ENCODE results near the gene SLC25A34.

The SLC25A34 gene

DNA sequence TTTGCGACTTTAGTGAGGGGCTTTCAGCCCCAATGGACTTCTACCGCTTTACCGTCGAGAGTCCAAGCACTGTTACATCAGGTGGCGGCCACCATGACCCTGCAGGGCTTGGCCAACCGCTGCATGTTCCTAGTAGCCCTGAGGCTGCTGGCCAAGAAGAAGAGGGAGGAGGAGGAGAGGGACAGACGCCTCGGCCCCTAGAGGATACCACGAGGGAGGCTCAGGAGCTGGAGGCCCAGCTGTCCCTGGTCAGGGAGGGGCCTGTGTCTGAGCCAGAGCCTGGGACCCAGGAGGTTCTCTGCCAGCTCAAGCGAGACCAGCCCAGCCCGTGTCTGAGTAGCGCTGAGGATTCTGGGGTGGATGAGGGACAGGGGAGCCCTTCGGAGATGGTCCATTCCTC, 8.6 kb upstream of the SLC25A34 start:
- Histone ChIP-seq H3K36me3 (ENCODE audit: control insufficient read depth, insufficient read depth, low read length) (peaks cover 75% of the 10 kb centered on the region), H3K4me1 (ENCODE audit: control insufficient read depth, insufficient read depth, low read length) (no peaks in the 10 kb centered on the region), H3K27me3 (ENCODE audit: control insufficient read depth, insufficient read depth, low read length) (no peaks in the 10 kb centered on the region), H3K9me3 (ENCODE audit: control insufficient read depth, insufficient read depth, low read length) (no peaks in the 10 kb centered on the region), H3K4me3 (ENCODE audit: low read depth, low read length) (no peak overlapping the region), H3K27ac (ENCODE audit: low read depth, low read length) (no peak overlapping the region), H3K9ac (ENCODE audit: low read depth, low read length) (no peak overlapping the region)

DNA sequence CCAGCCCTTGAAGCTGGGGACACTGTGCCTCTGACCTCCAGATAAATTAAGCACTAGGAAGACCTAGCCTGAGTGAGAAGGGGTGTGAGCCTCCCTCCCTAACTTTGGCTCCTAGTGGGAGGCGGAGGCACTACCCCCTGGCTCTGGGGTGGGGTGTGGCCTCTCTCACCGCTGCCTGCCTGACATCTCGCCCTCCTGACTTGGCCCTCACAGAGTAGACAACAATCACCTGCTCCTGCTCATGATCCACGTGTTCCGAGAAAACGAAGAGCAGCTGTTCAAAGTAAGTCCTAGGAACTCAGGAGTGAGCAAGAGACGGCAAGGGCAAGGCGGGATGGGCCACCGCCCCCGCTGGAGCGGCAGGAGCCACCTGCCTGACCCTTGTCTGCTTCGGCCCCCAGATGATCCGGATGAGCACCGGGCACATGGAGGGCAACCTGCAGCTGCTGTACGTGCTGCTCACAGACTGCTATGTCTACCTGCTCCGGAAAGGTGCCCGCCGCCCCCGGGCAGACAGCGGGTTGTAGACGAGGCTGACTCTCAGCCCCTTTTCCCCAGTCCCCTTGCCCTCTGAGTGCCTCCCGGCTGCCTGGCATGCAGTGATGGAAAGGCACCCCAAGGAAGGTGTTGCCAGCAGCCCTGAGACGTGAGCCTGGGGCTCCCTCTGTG, 8.1 kb upstream of the SLC25A34 start:
- Histone ChIP-seq H3K9ac (ENCODE audit: low read depth, low read length) (no peak overlapping the region), H3K9me3 (ENCODE audit: control insufficient read depth, insufficient read depth, low read length) (no peaks in the 10 kb centered on the region), H3K36me3 (ENCODE audit: control insufficient read depth, insufficient read depth, low read length) (peaks cover 73% of the 10 kb centered on the region), H3K27ac (ENCODE audit: low read depth, low read length) (no peak overlapping the region), H3K4me3 (ENCODE audit: low read depth, low read length) (no peak overlapping the region), H3K4me1 (ENCODE audit: control insufficient read depth, insufficient read depth, low read length) (no peaks in the 10 kb centered on the region), H3K27me3 (ENCODE audit: control insufficient read depth, insufficient read depth, low read length) (no peaks in the 10 kb centered on the region)

DNA sequence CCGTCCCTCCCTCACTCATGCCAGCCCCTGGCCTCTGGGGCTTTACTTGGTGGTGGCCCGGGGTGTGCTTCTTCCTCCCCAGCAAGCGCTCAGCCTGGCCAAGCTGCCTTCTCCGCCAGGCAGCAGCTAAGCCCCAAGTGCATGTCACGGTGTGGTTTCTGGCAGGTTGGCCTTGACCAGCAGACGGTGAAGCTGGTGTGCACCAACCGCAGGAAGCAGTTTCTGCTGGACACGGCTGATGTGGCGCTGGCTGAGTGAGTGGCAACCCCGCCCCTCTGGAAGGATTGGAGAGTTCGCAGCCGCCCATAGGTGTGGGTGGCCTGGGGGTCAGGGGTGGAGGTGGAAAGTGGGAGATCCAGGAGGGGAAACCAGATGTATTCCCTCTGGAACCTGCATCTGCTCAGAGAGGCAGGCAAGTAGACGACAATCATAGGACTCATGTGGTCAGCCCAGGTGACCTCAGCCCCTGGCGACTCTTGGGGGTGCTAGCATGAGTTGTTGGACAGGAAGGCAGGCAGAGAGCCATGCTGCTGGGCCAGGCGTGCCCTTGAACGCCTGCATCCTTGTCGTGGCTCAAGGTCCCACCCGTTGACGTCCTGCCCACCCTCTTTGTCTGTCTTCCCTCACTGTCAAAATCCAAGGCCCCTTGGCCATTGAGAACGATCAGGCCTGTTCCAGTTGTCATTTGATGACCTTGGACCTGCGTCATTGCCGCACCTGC, 7.0 kb upstream of the SLC25A34 start:
- Histone ChIP-seq H3K4me3 (ENCODE audit: low read depth, low read length) (no peak overlapping the region), H3K27me3 (ENCODE audit: control insufficient read depth, insufficient read depth, low read length) (no peaks in the 10 kb centered on the region), H3K27ac (ENCODE audit: low read depth, low read length) (no peak overlapping the region), H3K4me1 (ENCODE audit: control insufficient read depth, insufficient read depth, low read length) (no peaks in the 10 kb centered on the region), H3K36me3 (ENCODE audit: control insufficient read depth, insufficient read depth, low read length) (peaks cover 82% of the 10 kb centered on the region), H3K9ac (ENCODE audit: low read depth, low read length) (no peak overlapping the region), H3K9me3 (ENCODE audit: control insufficient read depth, insufficient read depth, low read length) (no peaks in the 10 kb centered on the region)

DNA sequence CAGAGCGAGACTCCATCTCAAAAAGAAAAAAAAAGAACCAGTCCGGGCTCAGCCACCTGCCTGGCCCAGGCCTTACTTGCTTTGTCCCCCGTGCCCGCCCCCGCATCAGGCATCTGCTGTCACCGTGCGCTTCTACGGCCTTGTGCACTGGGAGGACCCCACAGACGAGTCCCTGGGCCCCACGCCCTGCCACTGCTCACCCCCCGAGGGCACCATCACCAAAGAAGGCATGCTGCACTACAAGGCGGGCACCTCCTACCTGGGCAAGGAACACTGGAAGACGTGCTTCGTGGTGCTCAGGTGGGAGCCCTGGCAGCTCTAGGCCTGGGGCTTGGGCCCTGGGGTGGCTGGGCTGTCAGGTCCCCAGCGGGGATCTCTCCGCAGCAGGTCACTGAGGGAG, 5.6 kb upstream of the SLC25A34 start:
- Histone ChIP-seq H3K4me3 (ENCODE audit: low read depth, low read length) (no peak overlapping the region), H3K36me3 (ENCODE audit: control insufficient read depth, insufficient read depth, low read length) (peaks cover 86% of the 10 kb centered on the region), H3K27me3 (ENCODE audit: control insufficient read depth, insufficient read depth, low read length) (no peaks in the 10 kb centered on the region), H3K9me3 (ENCODE audit: control insufficient read depth, insufficient read depth, low read length) (no peaks in the 10 kb centered on the region), H3K27ac (ENCODE audit: low read depth, low read length) (no peak overlapping the region), H3K9ac (ENCODE audit: low read depth, low read length) (no peak overlapping the region), H3K4me1 (ENCODE audit: control insufficient read depth, insufficient read depth, low read length) (no peaks in the 10 kb centered on the region)

DNA sequence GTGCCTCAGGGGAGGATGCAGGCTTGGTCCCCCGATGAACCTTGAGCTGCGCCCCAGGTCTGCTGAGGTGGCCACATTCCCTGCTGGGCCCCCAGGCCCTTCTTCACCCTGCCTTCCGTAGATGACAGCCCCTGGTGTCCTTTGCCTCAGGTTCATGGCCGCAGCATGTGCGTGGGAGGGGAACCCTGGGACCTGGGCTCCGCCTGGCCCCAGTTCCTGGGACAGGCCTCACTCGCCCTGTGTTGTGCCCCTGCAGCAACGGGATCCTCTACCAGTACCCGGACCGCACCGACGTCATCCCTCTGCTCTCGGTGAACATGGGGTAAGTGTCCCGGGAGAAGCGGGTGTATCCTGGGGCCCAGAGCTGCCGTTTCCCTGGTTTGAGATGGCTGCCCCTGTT, 5.1 kb upstream of the SLC25A34 start:
- H3K9ac ChIP-seq (ENCODE audit: low read depth, low read length) = no peak overlapping the region
- H3K27ac ChIP-seq (ENCODE audit: low read depth, low read length) = no peak overlapping the region
- H3K9me3 ChIP-seq (ENCODE audit: control insufficient read depth, insufficient read depth, low read length) = no peaks in the 10 kb centered on the region
- no peaks in the 10 kb centered on the region for H3K27me3 ChIP-seq (ENCODE audit: control insufficient read depth, insufficient read depth, low read length)
- no peak overlapping the region for H3K4me3 ChIP-seq (ENCODE audit: low read depth, low read length)
- peaks cover 81% of the 10 kb centered on the region for H3K36me3 ChIP-seq (ENCODE audit: control insufficient read depth, insufficient read depth, low read length)
- H3K4me1 ChIP-seq (ENCODE audit: control insufficient read depth, insufficient read depth, low read length) = no peaks in the 10 kb centered on the region

DNA sequence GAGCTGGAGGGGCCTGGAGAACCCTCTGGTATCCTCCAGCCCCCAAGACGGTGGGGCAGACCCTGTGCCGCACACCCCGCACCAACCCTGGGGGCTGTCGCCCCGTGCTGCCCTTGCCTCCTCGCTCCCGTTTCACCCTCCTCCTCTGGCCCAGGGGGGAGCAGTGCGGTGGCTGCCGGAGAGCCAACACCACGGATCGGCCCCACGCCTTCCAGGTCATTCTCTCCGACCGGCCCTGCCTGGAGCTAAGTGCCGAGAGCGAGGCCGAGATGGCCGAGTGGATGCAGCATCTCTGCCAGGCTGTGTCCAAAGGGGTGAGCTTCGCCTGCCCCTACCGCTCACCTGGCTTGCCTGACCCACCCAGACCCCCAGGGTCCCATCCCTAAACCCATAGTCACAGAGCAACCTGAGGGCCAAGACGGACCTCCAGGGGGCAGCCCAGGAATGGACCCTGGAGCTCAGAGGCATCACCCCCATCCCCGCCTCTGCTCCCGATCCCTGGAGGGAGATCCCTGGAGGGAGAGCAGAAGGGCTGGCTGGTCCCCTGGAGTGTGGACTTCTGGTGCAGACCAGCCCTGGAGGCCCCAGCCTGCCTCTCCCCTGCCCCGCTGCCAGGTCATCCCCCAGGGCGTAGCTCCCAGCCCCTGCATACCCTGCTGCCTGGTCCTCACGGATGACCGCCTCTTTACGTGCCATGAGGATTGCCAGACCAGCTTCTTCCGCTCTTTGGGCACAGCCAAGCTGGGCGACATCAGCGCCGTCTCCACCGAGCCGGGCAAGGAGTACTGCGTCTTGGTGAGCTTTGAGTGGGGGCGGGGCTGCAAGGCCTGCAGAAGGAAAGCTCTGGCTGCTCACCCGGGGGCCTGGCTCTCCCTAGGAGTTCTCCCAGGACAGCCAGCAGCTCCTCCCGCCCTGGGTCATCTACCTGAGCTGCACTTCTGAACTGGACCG, 4.0 kb upstream of the SLC25A34 start:
- Histone ChIP-seq H3K36me3 (ENCODE audit: control insufficient read depth, insufficient read depth, low read length) (peaks cover 70% of the 10 kb centered on the region), H3K27ac (ENCODE audit: low read depth, low read length) (no peak overlapping the region), H3K9me3 (ENCODE audit: control insufficient read depth, insufficient read depth, low read length) (no peaks in the 10 kb centered on the region)

DNA sequence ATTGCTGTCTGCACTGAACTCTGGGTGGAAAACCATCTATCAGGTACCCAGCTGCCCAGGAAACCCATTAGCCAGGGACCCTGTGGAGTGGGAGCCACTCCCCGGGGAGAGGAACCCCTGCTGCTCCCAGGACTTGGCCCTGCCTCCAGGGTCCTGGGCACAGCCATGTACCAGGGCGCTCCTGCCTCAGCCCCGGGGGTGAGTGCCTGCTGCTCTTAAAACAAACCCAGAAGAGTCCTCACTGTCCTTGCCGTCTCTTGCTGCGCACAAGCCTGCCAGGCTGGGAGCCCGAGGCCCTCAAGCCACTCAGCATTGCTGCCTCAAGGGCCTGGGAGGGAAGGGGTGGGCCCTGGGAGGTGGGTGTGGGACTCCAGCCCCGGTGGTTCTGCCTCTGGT, 3.4 kb upstream of the SLC25A34 start:
- Histone ChIP-seq H3K9ac (ENCODE audit: low read depth, low read length) (no peak overlapping the region), H3K27ac (ENCODE audit: low read depth, low read length) (no peak overlapping the region), H3K4me3 (ENCODE audit: low read depth, low read length) (no peak overlapping the region), H3K4me1 (ENCODE audit: control insufficient read depth, insufficient read depth, low read length) (no peaks in the 10 kb centered on the region), H3K9me3 (ENCODE audit: control insufficient read depth, insufficient read depth, low read length) (no peaks in the 10 kb centered on the region), H3K27me3 (ENCODE audit: control insufficient read depth, insufficient read depth, low read length) (no peaks in the 10 kb centered on the region), H3K36me3 (ENCODE audit: control insufficient read depth, insufficient read depth, low read length) (peaks cover 64% of the 10 kb centered on the region)

More for the DNA sequence above, 4.0 kb upstream of the SLC25A34 start:
- H3K9ac ChIP-seq (ENCODE audit: low read depth, low read length) = no peak overlapping the region
- H3K27me3 ChIP-seq (ENCODE audit: control insufficient read depth, insufficient read depth, low read length) = no peaks in the 10 kb centered on the region
- no peak overlapping the region for H3K4me3 ChIP-seq (ENCODE audit: low read depth, low read length)
- H3K4me1 ChIP-seq (ENCODE audit: control insufficient read depth, insufficient read depth, low read length) = no peaks in the 10 kb centered on the region

DNA sequence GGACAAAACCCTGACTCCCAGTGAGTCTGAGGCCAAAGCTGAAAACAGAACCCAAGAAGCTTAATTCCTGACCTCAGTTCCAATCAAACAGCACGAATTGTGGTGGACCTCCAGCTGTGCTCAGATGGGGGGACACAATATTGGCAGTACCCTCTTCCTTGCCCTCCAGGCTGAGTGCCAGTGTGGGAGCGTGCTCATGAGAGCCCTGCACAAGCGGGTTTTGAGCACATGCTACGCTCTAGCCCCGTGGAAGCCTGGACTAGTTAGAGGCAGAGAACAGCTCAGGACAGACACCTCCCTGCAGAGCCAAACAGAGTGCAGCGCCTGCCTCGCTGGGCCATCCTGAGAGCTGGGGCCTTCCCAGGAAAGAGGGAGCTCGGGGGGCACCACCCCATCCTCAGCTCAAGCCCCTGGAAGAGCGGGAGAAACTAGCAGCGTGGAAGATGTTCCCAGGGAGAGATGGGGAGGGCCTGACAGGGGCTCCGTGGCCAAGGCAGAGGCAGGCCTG, 2.8 kb upstream of the SLC25A34 start:
- peaks cover 58% of the 10 kb centered on the region for H3K36me3 ChIP-seq (ENCODE audit: control insufficient read depth, insufficient read depth, low read length)
- H3K27ac ChIP-seq (ENCODE audit: low read depth, low read length) = no peak overlapping the region
- H3K4me1 ChIP-seq (ENCODE audit: control insufficient read depth, insufficient read depth, low read length) = no peaks in the 10 kb centered on the region
- no peak overlapping the region for H3K9ac ChIP-seq (ENCODE audit: low read depth, low read length)
- H3K4me3 ChIP-seq (ENCODE audit: low read depth, low read length) = no peak overlapping the region
- no peaks in the 10 kb centered on the region for H3K27me3 ChIP-seq (ENCODE audit: control insufficient read depth, insufficient read depth, low read length)
- H3K9me3 ChIP-seq (ENCODE audit: control insufficient read depth, insufficient read depth, low read length) = no peaks in the 10 kb centered on the region

DNA sequence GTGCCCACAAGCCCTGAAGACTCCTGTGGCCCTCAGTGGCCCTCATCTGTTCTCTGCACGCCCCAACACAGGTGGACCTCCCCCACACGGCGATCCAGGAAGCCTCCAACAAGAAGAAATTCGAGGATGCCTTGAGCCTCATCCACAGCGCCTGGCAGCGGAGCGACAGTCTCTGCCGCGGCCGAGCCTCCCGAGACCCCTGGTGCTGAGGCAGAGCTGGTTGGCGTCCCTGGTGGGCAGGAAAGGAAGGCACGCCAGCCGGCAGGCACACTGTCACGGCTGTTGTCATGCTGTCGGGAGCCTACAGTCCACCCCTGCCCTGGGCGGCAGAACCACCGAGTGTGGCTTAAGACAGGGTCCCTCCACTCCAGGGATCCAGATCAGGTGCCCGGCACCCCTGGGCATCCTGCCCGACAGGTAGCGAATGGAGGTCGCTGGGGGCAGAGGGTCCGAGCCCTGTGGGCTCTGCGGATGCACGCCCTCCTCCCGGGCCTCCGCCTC, 2.3 kb upstream of the SLC25A34 start:
- no peak overlapping the region for H3K9ac ChIP-seq (ENCODE audit: low read depth, low read length)
- no peaks in the 10 kb centered on the region for H3K27me3 ChIP-seq (ENCODE audit: control insufficient read depth, insufficient read depth, low read length)
- peaks cover 53% of the 10 kb centered on the region for H3K36me3 ChIP-seq (ENCODE audit: control insufficient read depth, insufficient read depth, low read length)
- no peak overlapping the region for H3K4me3 ChIP-seq (ENCODE audit: low read depth, low read length)
- H3K4me1 ChIP-seq (ENCODE audit: control insufficient read depth, insufficient read depth, low read length) = no peaks in the 10 kb centered on the region
- H3K27ac ChIP-seq (ENCODE audit: low read depth, low read length) = no peak overlapping the region
- H3K9me3 ChIP-seq (ENCODE audit: control insufficient read depth, insufficient read depth, low read length) = no peaks in the 10 kb centered on the region

DNA sequence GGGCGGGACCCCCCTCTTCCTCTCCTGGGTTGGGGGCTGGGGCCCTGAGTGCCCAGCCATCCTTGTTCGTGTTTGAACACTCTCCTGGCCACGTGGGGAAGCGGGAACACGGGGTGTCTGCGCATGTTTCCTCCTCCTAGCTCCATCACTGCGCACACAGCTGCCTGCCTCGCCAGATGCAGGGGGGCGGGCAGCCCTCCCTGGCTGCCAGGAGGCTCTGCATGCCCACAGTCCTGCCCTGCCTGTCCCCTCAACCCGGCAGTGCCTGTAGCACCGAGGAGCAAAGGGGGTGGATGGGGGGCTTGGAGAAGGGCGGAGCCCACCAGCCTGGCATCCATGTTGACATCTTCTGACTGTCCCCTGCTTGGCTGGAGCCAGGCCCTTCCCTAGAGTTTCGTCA, 1.8 kb upstream of the SLC25A34 start:
- Histone ChIP-seq H3K9ac (ENCODE audit: low read depth, low read length) (no peak overlapping the region), H3K27ac (ENCODE audit: low read depth, low read length) (no peak overlapping the region), H3K4me1 (ENCODE audit: control insufficient read depth, insufficient read depth, low read length) (no peaks in the 10 kb centered on the region), H3K27me3 (ENCODE audit: control insufficient read depth, insufficient read depth, low read length) (no peaks in the 10 kb centered on the region), H3K36me3 (ENCODE audit: control insufficient read depth, insufficient read depth, low read length) (peaks cover 48% of the 10 kb centered on the region), H3K9me3 (ENCODE audit: control insufficient read depth, insufficient read depth, low read length) (no peaks in the 10 kb centered on the region), H3K4me3 (ENCODE audit: low read depth, low read length) (no peak overlapping the region)
